ENCODE results near the gene IMPACT.
A peak's percentile ranks its signal among the peaks of the same experiment; 100 is the strongest.

Gene IMPACT

DNA sequence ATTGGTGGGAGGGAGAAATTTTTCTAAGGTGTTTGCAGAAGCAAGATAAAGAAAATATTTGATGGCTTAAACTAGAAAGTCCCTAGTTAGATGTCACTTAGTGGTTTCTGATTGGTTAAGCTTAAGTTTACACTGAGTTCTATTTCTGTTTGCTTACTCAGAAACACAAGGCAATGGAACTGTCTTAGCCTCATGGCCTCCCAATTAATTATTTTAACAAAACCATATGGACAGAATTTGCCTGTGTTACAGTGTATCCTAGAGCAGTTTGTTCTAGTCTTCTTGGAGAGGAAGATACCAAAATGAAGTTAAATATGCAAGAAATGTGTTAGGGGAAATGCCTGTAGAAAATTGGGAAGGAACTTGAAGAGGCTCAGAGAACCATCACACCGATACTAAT, 4.6 kb upstream of the IMPACT start:
- Histone ChIP-seq H3K14ac (ENCODE audit: low read length) (no peak overlapping the region), H3K27ac (ENCODE audit: low read depth, low read length) (no peak overlapping the region)

DNA sequence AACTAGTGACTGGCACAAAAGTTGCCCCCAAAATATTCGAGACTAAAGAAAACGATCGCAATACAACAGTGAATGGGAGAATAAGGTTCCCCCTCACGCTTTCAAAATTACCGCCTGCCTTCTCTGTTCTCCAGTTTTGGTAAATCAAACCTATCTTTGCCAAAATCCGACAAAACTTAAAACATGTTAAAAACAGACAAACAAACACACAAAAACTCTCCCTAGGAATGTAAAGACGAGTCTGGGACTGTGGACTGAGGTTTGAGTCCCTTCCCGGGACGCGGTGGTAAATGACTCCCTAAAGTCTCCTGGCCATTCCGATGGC, 435 bp upstream of the IMPACT start:
- WGBS (ENCODE audit: extremely low coverage, insufficient coverage, insufficient read length): no CpG with 5 or more reads among the region's 11 CpGs
- Histone ChIP-seq H4K12ac (ENCODE audit: low read depth, low read length) (peak overlapping the region; percentile 82), H3K4me2 (ENCODE audit: low read length) (peak overlapping the region; percentile 64), H3K9ac (ENCODE audit: low read length) (peak overlapping the region; percentile 42), H4K8ac (ENCODE audit: low read depth, low read length) (peak overlapping the region; percentile 91), H3K36me3 (ENCODE audit: control insufficient read depth in 1 of 2, insufficient read depth in 2 of 2, low read length in 2 of 2) (no peaks in the 10 kb centered on the region), H3K18ac (ENCODE audit: low read length) (peak overlapping the region; percentile 13), H3K27me3 (ENCODE audit: insufficient read depth, low read length) (no peaks in the 10 kb centered on the region), H3K14ac (ENCODE audit: low read length) (peak overlapping the region; percentile 65), H2BK120ac (ENCODE audit: insufficient read depth, low read length, poor library complexity) (peak overlapping the region; percentile 40), H3K23ac (ENCODE audit: low read length) (no peak overlapping the region), H2AK5ac (ENCODE audit: low read length) (no peak overlapping the region), H4K91ac (ENCODE audit: low read depth, low read length) (peak overlapping the region; percentile 82), H3K79me2 (ENCODE audit: control insufficient read depth, insufficient read depth, low read length, poor library complexity) (peaks cover 9% of the 10 kb centered on the region), H2AFZ (ENCODE audit: insufficient read depth, low read length, poor library complexity) (peak overlapping the region; percentile 71), H3K27ac (ENCODE audit: low read depth, low read length) (peak overlapping the region; percentile 87), H2BK5ac (ENCODE audit: low read depth, low read length, poor library complexity) (peak overlapping the region; percentile 65), H3K4ac (ENCODE audit: low read depth, low read length) (peak overlapping the region; percentile 46), H3K9me3 (ENCODE audit: insufficient read depth, low read depth, low read length) (no peaks in the 10 kb centered on the region), H3K79me1 (ENCODE audit: low read length) (peaks cover 9% of the 10 kb centered on the region), H3K4me1 (ENCODE audit: control insufficient read depth in 1 of 2, insufficient read depth in 2 of 2, low read length in 2 of 2) (no peaks in the 10 kb centered on the region), H2BK12ac (ENCODE audit: low read length) (no peak overlapping the region), H3K4me3 (ENCODE audit: low read depth, low read length) (peak overlapping the region; percentile 75)
- no peak for DNase-seq

More for the DNA sequence above, 4.6 kb upstream of the IMPACT start:
- Histone ChIP-seq H2AK5ac (ENCODE audit: low read length) (no peak overlapping the region), H2BK5ac (ENCODE audit: low read depth, low read length, poor library complexity) (no peak overlapping the region), H3K9ac (ENCODE audit: low read length) (no peak overlapping the region), H3K9me3 (ENCODE audit: insufficient read depth, low read depth, low read length) (no peaks in the 10 kb centered on the region), H4K8ac (ENCODE audit: low read depth, low read length) (no peak overlapping the region), H3K23ac (ENCODE audit: low read length) (no peak overlapping the region), H3K4me3 (ENCODE audit: low read depth, low read length) (no peak overlapping the region), H3K27me3 (ENCODE audit: insufficient read depth, low read length) (no peaks in the 10 kb centered on the region), H2AFZ (ENCODE audit: insufficient read depth, low read length, poor library complexity) (no peak overlapping the region), H3K79me2 (ENCODE audit: control insufficient read depth, insufficient read depth, low read length, poor library complexity) (peaks cover 6% of the 10 kb centered on the region), H3K4me1 (ENCODE audit: control insufficient read depth in 1 of 2, insufficient read depth in 2 of 2, low read length in 2 of 2) (no peaks in the 10 kb centered on the region), H3K79me1 (ENCODE audit: low read length) (peaks cover 7% of the 10 kb centered on the region), H3K4ac (ENCODE audit: low read depth, low read length) (no peak overlapping the region), H4K12ac (ENCODE audit: low read depth, low read length) (no peak overlapping the region), H3K18ac (ENCODE audit: low read length) (no peak overlapping the region), H4K91ac (ENCODE audit: low read depth, low read length) (no peak overlapping the region), H3K4me2 (ENCODE audit: low read length) (no peak overlapping the region), H3K36me3 (ENCODE audit: control insufficient read depth in 1 of 2, insufficient read depth in 2 of 2, low read length in 2 of 2) (no peaks in the 10 kb centered on the region), H2BK120ac (ENCODE audit: insufficient read depth, low read length, poor library complexity) (no peak overlapping the region), H2BK12ac (ENCODE audit: low read length) (no peak overlapping the region)
- no peak for DNase-seq
- no CpG with 5 or more reads among the region's 1 CpG for WGBS (ENCODE audit: extremely low coverage, insufficient coverage, insufficient read length)

GRCh38 chr18:24427484-24427883, 1.0 kb downstream of the IMPACT start:
- no peak overlapping the region for H3K9ac ChIP-seq (ENCODE audit: low read length)
- H3K4ac ChIP-seq (ENCODE audit: low read depth, low read length): no peak overlapping the region
- H2AK5ac ChIP-seq (ENCODE audit: low read length): no peak overlapping the region
- no peak overlapping the region for H2AFZ ChIP-seq (ENCODE audit: insufficient read depth, low read length, poor library complexity)
- H3K79me2 ChIP-seq (ENCODE audit: control insufficient read depth, insufficient read depth, low read length, poor library complexity): peaks cover 9% of the 10 kb centered on the region
- H3K14ac ChIP-seq (ENCODE audit: low read length): no peak overlapping the region
- peaks cover 9% of the 10 kb centered on the region for H3K79me1 ChIP-seq (ENCODE audit: low read length)
- H3K4me3 ChIP-seq (ENCODE audit: low read depth, low read length): no peak overlapping the region
- H3K27me3 ChIP-seq (ENCODE audit: insufficient read depth, low read length): no peaks in the 10 kb centered on the region
- H4K91ac ChIP-seq (ENCODE audit: low read depth, low read length): no peak overlapping the region
- peaks cover 0 to 1% of the 10 kb centered on the region in 2 experiments for H3K36me3 ChIP-seq (ENCODE audit: control insufficient read depth in 1 of 2, insufficient read depth in 2 of 2, low read length in 2 of 2)
- H4K8ac ChIP-seq (ENCODE audit: low read depth, low read length): no peak overlapping the region
- H3K4me2 ChIP-seq (ENCODE audit: low read length): peak overlapping the region; percentile 64
- no peak overlapping the region for H3K18ac ChIP-seq (ENCODE audit: low read length)
- H3K23ac ChIP-seq (ENCODE audit: low read length): no peak overlapping the region
- no peak overlapping the region for H2BK120ac ChIP-seq (ENCODE audit: insufficient read depth, low read length, poor library complexity)
- no peaks in the 10 kb centered on the region for H3K4me1 ChIP-seq (ENCODE audit: control insufficient read depth in 1 of 2, insufficient read depth in 2 of 2, low read length in 2 of 2)
- H3K27ac ChIP-seq (ENCODE audit: low read depth, low read length): no peak overlapping the region
- no peak overlapping the region for H4K12ac ChIP-seq (ENCODE audit: low read depth, low read length)
- H3K9me3 ChIP-seq (ENCODE audit: insufficient read depth, low read depth, low read length): no peaks in the 10 kb centered on the region
- peak in 1 of 2 donors; percentile 3 for DNase-seq
- H2BK12ac ChIP-seq (ENCODE audit: low read length): no peak overlapping the region
- no peak overlapping the region for H2BK5ac ChIP-seq (ENCODE audit: low read depth, low read length, poor library complexity)
- WGBS (ENCODE audit: extremely low coverage, insufficient coverage, insufficient read length): no CpG with 5 or more reads among the region's 3 CpGs

GRCh38 chr18:24428709-24429108, 2.2 kb downstream of the IMPACT start:
- Histone ChIP-seq H2BK5ac (ENCODE audit: low read depth, low read length, poor library complexity) (no peak overlapping the region), H3K79me2 (ENCODE audit: control insufficient read depth, insufficient read depth, low read length, poor library complexity) (peaks cover 9% of the 10 kb centered on the region), H3K4me2 (ENCODE audit: low read length) (no peak overlapping the region), H3K9me3 (ENCODE audit: insufficient read depth, low read depth, low read length) (no peaks in the 10 kb centered on the region), H3K27ac (ENCODE audit: low read depth, low read length) (no peak overlapping the region), H3K4me1 (ENCODE audit: control insufficient read depth in 1 of 2, insufficient read depth in 2 of 2, low read length in 2 of 2) (no peaks in the 10 kb centered on the region), H3K36me3 (ENCODE audit: control insufficient read depth in 1 of 2, insufficient read depth in 2 of 2, low read length in 2 of 2) (peaks cover 0 to 1% of the 10 kb centered on the region in 2 experiments), H2BK12ac (ENCODE audit: low read length) (no peak overlapping the region), H3K79me1 (ENCODE audit: low read length) (peaks cover 9% of the 10 kb centered on the region), H4K91ac (ENCODE audit: low read depth, low read length) (no peak overlapping the region), H3K9ac (ENCODE audit: low read length) (no peak overlapping the region), H2AK5ac (ENCODE audit: low read length) (no peak overlapping the region), H3K23ac (ENCODE audit: low read length) (no peak overlapping the region), H2AFZ (ENCODE audit: insufficient read depth, low read length, poor library complexity) (no peak overlapping the region), H3K14ac (ENCODE audit: low read length) (no peak overlapping the region), H3K18ac (ENCODE audit: low read length) (no peak overlapping the region), H3K4ac (ENCODE audit: low read depth, low read length) (no peak overlapping the region), H4K8ac (ENCODE audit: low read depth, low read length) (no peak overlapping the region), H3K27me3 (ENCODE audit: insufficient read depth, low read length) (no peaks in the 10 kb centered on the region), H2BK120ac (ENCODE audit: insufficient read depth, low read length, poor library complexity) (no peak overlapping the region), H3K4me3 (ENCODE audit: low read depth, low read length) (no peak overlapping the region), H4K12ac (ENCODE audit: low read depth, low read length) (no peak overlapping the region)
- DNase-seq: peak in 1 of 2 donors; percentile 3
- no CpG with 5 or more reads among the region's 3 CpGs for WGBS (ENCODE audit: extremely low coverage, insufficient coverage, insufficient read length)

Data from trophoblast cell (in vitro differentiated cells and primary cell).